Activated T-helper 17 cell treated with anti-CD3 and anti-CD28 coated beads, Interleukin-2, amount 50 U/mL, for 72 hours (primary cell): ENCODE results near the gene NT5E. TPM values are rescaled to one million over a fixed set of nuclear protein-coding genes. Genes with fewer than 3 reads are reported as not detected.
"Not testable (repeated sequence)": the region's sequence is repeated elsewhere in the genome, so short reads cannot be mapped to it uniquely, and the experiment has no call there.

Experiments
- ATAC-seq: fragments of 150-1000 bp; cut with Tn5 transposase; replicated peaks from 2 replicates; pipeline ENCODE4 v1.10.0; 2021; ENCODE audit warnings: mild to moderate bottlenecking, moderate library complexity
- H3K27ac Mint-ChIP-seq: one replicate; pipeline ENCODE4 v1.8.0; 2022; ENCODE audit warnings: mixed read lengths
- H3K27me3 Mint-ChIP-seq: one replicate; pipeline ENCODE4 v1.8.0; 2022; ENCODE audit warnings: mixed read lengths
- H3K36me3 Mint-ChIP-seq: one replicate; pipeline ENCODE4 v1.8.0; 2022; ENCODE audit warnings: low read depth, mild to moderate bottlenecking, mixed read lengths
- H3K4me1 Mint-ChIP-seq: one replicate; pipeline ENCODE4 v1.8.0; 2022; ENCODE audit warnings: mixed read lengths
- H3K4me3 Mint-ChIP-seq: one replicate; pipeline ENCODE4 v1.8.0; 2022; ENCODE audit warnings: mild to moderate bottlenecking, mixed read lengths
- H3K9me3 Mint-ChIP-seq: one replicate; pipeline ENCODE4 v1.8.0; 2022; ENCODE audit warnings: mixed read lengths
- total RNA-seq, 2 donors: library from RNA; stranded (reverse); gene quantifications; one replicate each; pipeline ENCODE4 v1.2.3, GENCODE V29; 2022

The NT5E gene
- 10 to 100 TPM in 1 of 2 donors, 1 to 10 TPM in 1; 1.2 to 10.5 TPM for total RNA-seq

DNA sequence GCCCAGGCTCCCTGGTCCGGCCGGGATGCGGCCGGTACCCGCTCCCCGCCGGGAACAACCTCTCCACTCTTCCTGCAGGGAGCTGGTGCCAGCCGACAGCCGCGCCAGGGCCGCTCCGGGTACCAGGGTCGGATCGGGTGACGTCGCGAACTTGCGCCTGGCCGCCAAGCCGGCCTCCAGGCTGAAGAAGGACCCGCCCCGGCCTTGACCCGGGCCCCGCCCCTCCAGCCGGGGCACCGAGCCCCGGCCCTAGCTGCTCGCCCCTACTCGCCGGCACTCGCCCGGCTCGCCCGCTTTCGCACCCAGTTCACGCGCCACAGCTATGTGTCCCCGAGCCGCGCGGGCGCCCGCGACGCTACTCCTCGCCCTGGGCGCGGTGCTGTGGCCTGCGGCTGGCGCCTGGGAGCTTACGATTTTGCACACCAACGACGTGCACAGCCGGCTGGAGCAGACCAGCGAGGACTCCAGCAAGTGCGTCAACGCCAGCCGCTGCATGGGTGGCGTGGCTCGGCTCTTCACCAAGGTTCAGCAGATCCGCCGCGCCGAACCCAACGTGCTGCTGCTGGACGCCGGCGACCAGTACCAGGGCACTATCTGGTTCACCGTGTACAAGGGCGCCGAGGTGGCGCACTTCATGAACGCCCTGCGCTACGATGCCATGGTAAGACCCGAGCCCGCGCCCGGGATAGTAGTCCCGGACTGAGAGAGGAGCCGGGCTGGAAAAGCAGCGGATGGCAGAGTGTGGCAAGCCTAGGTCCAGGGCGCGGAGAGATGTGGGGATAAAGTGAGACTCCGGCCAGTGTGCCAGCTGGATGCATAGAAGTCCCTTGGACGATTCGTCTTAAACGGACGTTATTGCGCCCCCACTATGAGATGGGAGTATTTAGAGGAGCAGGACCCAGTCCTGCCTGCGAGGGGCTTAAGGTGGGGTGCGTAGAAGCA is at the start of gene NT5E:
Gene NT5E, plus strand, starts transcription at position 266 of the 942 bp plus-strand sequence. Its CDS starts 57 bp downstream, at position 323.
- Mint-ChIP-seq H3K27ac (peak within 1 kb of the TSS; percentile 10), H3K4me3 (peak within 1 kb of the TSS; percentile 90), H3K4me1 (peaks cover 9% of the 10 kb centered on the region), H3K27me3 (peaks cover 59% of the 10 kb centered on the region), H3K36me3 (peaks cover 29% of the 10 kb centered on the region), H3K9me3 (no peaks in the 10 kb centered on the region)
- ATAC-seq, result peak; percentile 74

DNA sequence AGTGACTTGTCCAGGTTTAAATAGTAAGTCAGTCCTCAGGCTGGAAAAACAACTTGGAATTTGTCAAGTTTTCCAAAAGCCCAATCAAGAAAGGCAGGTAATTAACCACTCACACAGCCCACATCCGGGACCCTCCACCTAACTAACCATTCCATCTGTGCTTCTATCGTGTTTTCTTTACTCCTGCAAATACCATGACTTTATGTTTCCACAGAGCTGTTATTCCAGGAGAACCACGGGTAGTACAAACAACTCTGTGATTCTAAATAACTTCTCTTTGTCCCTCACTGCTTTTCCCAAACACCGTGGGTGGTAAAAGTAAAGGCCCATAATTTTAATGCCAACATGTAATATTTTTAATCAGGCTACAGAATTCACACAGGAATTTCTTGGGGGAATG is 49.6 kb upstream of the NT5E start:
- Mint-ChIP-seq H3K4me1 (peaks cover 4% of the 10 kb centered on the region), H3K27ac (no peak overlapping the region), H3K27me3 (peaks cover 7% of the 10 kb centered on the region), H3K36me3 (no peaks in the 10 kb centered on the region), H3K4me3 (no peak overlapping the region), H3K9me3 (peaks cover 10% of the 10 kb centered on the region)
- ATAC-seq, result no peak

DNA sequence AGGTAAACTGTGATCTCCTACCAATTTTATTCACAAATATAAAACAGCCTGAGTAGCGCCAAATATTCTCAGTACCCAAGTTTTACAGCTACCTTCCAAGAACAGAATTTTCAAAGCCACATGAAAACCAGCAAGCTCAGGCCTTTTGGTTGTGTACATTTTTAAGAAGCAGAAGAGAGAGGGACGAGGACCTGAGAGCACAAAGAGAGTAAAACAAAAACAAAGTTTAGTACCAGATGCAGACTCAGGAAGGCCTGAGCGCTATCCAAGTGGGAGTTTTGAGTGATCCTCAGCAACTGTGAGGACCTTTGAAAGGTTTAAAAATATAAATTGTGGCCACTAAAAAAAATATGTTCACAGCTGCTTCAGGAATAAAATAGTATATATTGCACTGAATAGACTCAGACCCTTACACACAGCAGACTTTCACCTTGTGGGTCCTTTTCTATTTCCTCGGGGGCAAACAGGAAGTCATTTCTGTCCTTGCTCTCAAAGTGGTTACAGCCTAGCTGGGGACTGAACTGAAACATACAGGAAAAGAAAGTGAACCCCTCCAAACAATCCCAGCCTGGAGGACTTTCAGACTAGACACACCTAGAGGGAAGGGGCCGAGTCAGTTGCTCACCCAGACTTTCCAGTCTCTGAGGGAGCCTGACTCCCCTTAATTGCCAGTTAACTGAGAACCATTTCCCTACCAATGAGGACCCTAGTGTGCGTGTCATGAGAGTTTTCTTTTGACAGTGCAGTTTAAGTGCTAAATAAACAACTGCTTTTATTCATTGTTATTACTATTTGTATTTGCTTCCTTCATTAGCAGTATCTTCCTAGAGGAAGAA is 48.5 kb upstream of the NT5E start:
- Mint-ChIP-seq H3K27ac (peak overlapping the region; percentile 23), H3K27me3 (peaks cover 7% of the 10 kb centered on the region), H3K4me3 (no peak overlapping the region), H3K4me1 (peaks cover 8% of the 10 kb centered on the region), H3K9me3 (peaks cover 10% of the 10 kb centered on the region), H3K36me3 (no peaks in the 10 kb centered on the region)
- ATAC-seq, result no peak

DNA sequence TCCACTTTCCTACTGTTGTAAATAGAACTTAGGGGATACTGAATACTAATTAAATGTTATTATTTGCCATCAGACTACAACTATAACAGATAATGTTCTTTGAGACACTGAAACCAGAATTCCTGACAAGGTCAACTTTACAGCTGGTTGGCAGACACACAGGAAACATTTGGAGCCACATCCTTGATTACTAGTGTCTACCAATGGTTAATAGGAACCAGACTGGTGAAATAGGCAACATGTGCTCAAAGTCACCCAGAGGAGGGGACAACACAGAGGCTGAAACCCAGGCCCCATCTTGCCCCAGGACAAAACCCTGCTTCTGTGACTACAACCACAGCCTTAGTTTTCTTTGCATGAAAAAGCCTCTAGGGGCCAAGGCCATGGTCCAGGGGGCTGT is 47.8 kb upstream of the NT5E start:
- Mint-ChIP-seq H3K27ac (peak overlapping the region; percentile 15), H3K9me3 (peaks cover 5% of the 10 kb centered on the region), H3K4me3 (no peak overlapping the region), H3K4me1 (peaks cover 8% of the 10 kb centered on the region), H3K27me3 (peaks cover 7% of the 10 kb centered on the region), H3K36me3 (no peaks in the 10 kb centered on the region)
- ATAC-seq, result no peak

DNA sequence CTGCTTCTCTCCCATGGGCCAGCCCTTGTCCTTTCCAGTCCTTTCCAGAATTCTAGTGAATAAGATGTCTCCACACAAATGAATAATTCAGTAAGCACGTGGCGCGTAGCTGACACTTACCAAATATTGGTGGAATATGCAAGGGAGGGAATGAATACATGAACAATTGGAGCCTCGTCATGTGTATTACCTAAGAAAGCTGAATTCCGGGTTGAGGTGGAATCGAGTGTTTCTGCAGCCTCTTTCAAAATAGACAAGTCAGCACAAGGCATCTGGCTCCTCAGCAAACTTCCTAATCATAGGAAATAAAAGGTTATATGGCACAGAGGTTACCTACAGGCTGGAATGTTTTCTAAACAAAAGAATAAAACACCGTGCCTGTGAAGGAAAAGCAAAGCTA is 47.0 kb upstream of the NT5E start:
- no peak for ATAC-seq
- no peak overlapping the region for H3K4me3 Mint-ChIP-seq
- H3K36me3 Mint-ChIP-seq, result no peaks in the 10 kb centered on the region
- H3K27me3 Mint-ChIP-seq, result peaks cover 9% of the 10 kb centered on the region
- peak overlapping the region; percentile 60 for H3K27ac Mint-ChIP-seq
- H3K4me1 Mint-ChIP-seq, result peaks cover 8% of the 10 kb centered on the region
- H3K9me3 Mint-ChIP-seq, result no peaks in the 10 kb centered on the region

DNA sequence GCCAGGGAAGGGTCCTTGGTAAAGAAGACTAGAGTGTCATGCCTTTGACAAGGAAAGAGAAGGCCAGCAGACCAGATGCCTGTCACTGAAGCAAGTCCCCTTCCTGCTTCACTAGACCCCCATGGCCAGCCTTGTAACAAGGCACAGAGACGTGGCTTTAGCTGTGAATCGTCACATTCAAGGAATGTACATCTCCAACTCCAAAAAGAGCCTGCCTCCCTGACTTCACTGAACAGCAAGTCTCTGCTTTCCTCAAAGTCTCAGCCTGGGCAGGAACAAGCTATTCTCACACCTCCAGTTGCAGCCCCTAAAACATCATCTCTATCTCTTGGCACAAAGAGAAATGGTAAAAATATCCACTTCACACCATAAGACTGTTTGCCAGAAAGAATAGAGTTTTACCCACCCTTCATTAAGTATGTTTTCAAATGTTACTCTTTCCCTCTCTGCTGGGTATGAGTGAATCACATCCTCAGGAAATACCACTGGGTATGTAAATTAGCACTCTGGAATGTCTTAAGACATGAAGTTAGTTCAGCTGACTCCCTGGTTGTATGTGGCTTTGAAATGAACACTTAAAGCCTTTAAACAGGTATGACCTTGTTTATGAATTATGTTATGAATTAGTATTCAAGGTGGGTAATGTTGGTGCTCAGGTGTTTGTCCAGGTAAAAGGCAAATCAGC is 46.4 kb upstream of the NT5E start:
- Mint-ChIP-seq H3K27me3 (peaks cover 8% of the 10 kb centered on the region), H3K4me1 (peaks cover 8% of the 10 kb centered on the region), H3K27ac (peak overlapping the region; percentile 60), H3K9me3 (no peaks in the 10 kb centered on the region), H3K36me3 (no peaks in the 10 kb centered on the region), H3K4me3 (peak overlapping the region; percentile 17)
- ATAC-seq, result peak; percentile 61

DNA sequence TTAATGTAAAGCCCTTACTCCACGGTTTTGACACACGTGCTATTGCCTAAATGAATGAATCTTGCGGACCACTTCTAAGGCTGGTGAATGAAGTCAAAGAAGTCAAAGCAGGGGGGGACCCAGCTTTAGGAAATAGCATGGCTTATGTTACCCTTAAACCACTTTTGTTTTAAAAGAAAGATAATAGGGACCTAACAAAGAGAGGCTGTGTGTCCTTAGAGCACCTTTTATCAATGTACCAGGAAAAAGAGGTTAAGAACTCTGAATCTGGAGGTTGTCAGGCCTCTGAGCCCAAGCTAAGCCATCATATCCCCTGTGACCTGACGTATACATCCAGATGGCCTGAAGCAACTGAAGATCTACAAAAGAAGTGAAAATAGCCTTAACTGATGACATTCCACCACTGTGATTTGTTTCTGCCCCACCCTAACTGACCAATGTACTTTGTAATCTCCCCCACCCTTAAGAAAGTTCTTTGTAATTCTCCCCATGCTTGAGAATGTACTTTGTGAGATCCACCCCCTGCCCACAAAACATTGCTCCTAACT is 45.8 kb upstream of the NT5E start:
- H3K27ac Mint-ChIP-seq, result peak overlapping the region; percentile 60

DNA sequence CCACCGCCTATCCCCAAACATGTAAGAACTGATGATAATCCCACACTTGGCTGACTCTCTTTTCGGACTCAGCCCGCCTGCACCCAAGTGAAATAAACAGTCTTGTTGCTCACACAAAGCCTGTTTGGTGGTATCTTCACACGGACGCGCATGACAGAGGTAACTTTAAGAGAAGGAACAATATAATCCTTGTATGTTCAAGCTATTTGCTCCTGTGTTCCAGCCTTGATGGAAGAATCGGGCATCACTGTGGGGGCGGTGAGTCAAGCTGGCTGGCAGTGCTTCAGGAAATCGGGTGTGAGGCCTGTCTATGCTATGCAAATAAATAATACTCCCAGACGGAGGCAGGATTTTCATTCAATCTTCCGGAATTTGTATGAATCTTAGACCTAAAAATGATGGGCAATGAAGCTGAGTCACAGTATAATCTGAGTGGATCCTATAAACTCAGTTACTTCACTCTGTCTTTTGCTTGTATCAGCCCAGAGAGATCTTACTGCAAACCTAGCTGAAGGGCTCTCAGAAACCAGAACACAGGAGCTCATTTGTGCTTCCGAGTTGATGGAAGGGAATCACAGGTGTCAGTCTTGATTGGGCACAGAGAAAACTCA is 45.2 kb upstream of the NT5E start:
- Mint-ChIP-seq H3K9me3 (no peaks in the 10 kb centered on the region), H3K4me1 (peaks cover 8% of the 10 kb centered on the region), H3K4me3 (peak overlapping the region; percentile 9), H3K36me3 (no peaks in the 10 kb centered on the region), H3K27ac (no peak overlapping the region), H3K27me3 (peaks cover 6% of the 10 kb centered on the region)
- no peak for ATAC-seq

More for the DNA sequence above, 45.8 kb upstream of the NT5E start:
- peak overlapping the region; percentile 9 for H3K4me3 Mint-ChIP-seq
- ATAC-seq, H3K27me3 Mint-ChIP-seq, H3K9me3 Mint-ChIP-seq, H3K36me3 Mint-ChIP-seq, H3K4me1 Mint-ChIP-seq: not testable (repeated sequence)

DNA sequence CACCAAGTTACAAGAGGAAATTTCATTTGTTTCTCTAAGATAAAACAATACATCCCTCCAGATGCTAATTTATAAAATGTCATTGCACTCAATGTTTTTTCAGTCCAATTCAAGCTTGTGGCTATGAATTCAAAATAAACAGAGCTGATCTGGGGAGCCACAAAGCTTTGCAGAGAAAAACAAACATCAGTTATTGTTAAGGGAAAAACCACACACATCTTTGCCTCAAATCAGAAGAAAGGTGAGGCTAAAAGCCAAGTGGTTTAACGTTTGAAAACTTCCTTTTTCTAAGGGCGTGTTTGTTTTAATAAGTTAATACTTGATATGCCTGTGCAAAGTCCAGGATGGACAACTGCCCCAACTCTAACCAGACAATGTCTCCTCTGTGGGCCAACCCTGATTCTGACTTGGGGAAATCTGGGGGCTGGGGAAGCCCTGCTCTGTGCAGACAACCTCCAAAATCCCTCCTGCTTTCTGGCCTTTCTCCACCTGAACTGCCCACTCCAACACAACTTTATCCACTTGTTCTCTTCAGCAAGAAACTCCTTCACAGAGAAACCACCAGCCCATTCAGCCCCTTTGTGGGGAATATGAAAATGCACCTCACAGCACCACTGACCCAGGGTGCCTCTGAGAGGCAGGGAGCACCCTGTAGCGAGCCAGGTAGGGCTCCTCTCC is 44.6 kb upstream of the NT5E start:
- Mint-ChIP-seq H3K4me1 (peaks cover 8% of the 10 kb centered on the region), H3K4me3 (no peak overlapping the region), H3K9me3 (no peaks in the 10 kb centered on the region), H3K27me3 (peaks cover 6% of the 10 kb centered on the region), H3K36me3 (no peaks in the 10 kb centered on the region), H3K27ac (peak overlapping the region; percentile 17)
- ATAC-seq, result peak; percentile 18

DNA sequence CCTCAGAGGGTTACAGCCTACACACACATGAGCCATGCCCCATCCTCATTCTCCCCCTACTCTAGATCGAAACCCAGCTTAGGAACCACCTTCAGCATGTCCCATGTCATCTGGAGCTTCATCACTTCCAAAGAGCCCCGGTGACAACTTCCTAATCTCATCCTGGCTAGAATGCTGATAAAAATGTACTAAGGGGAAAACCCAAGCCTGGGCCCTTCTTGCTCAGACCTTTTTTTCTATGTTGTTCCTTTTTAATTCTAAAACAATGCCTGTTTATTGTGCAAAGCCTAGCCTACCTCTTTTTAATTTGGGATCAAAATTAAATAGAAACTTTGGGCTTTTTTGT is 44.1 kb upstream of the NT5E start:
- Mint-ChIP-seq H3K4me3 (no peak overlapping the region), H3K4me1 (peaks cover 8% of the 10 kb centered on the region), H3K27ac (peak overlapping the region; percentile 17), H3K27me3 (peaks cover 6% of the 10 kb centered on the region), H3K36me3 (no peaks in the 10 kb centered on the region), H3K9me3 (no peaks in the 10 kb centered on the region)
- no peak for ATAC-seq

DNA sequence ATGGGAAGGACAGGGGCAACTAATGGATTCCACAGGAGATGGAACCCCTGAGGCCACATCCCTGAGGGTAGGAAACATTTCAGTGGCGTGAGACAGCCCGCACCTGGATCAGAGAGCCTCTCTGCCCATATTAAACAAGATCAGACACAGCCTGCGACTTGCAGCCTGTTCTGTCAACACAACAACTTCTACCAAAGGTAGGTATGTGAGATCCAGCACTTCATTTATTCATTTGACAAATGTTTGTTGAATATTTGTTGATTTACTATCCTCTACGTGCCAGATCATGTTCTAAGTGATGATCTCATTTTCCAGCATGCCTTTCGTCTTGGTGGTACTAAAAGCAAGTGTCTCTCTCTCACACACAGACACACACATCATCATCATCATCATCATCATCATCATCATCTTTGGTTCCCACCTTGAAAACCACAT is 43.2 kb upstream of the NT5E start:
- peaks cover 6% of the 10 kb centered on the region for H3K27me3 Mint-ChIP-seq
- no peak for ATAC-seq
- no peaks in the 10 kb centered on the region for H3K36me3 Mint-ChIP-seq
- peaks cover 8% of the 10 kb centered on the region for H3K4me1 Mint-ChIP-seq
- H3K4me3 Mint-ChIP-seq, result no peak overlapping the region
- no peaks in the 10 kb centered on the region for H3K9me3 Mint-ChIP-seq
- H3K27ac Mint-ChIP-seq, result no peak overlapping the region

DNA sequence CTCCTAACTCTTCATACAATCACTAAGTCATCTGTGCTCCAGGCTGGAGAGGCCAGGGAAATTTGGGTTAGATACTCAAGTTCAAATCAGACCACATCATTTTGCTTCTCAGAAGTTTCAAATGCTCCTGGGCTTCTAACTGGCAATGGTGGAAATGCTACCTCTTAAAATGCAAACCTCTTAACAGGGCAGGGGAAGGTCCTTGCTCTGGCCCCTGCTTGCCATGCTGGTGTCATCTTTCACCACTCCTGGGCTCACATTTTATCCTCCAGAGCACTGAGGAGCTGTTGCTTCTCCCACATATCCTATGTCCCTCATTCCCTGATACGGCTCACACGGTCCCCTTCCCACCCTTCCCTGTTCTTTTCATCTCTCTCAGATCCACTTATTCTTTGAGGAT is 41.8 kb upstream of the NT5E start:
- Mint-ChIP-seq H3K9me3 (no peaks in the 10 kb centered on the region), H3K36me3 (no peaks in the 10 kb centered on the region), H3K4me3 (no peak overlapping the region), H3K4me1 (peaks cover 8% of the 10 kb centered on the region), H3K27me3 (peaks cover 14% of the 10 kb centered on the region), H3K27ac (no peak overlapping the region)
- no peak for ATAC-seq

DNA sequence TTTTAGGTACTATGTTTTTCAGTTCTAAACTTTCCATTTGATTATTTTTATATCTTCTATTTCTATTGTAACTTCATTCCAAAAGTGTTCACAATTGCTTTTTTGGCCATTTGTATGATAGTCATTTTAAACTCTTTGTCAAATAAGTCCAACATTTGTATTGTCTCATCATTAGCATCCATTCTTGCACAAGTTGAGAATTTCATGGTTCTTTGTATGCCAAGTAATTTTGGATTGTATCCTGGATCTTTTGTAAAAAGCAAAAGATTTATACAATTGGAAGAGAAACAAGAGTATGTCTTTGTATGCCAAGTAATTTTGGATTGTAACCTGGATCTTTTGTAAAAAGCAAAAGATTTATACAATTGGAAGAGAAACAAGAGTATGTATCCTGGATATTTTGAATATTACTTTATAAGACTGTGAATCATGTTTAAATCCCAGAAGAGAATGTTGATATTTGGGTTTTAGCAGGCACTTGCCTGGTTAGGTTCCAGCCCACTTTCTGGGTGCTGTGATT is 36.9 kb upstream of the NT5E start:
- peaks cover 17% of the 10 kb centered on the region for H3K27me3 Mint-ChIP-seq
- no peak overlapping the region for H3K4me3 Mint-ChIP-seq
- H3K27ac Mint-ChIP-seq, result no peak overlapping the region
- no peaks in the 10 kb centered on the region for H3K4me1 Mint-ChIP-seq
- H3K36me3 Mint-ChIP-seq, result no peaks in the 10 kb centered on the region
- H3K9me3 Mint-ChIP-seq, result no peaks in the 10 kb centered on the region
- no peak for ATAC-seq
